Stimulated activated effector memory CD8-positive, alpha-beta T cell treated with anti-CD3 and anti-CD28 coated beads, Interleukin-12 subunit alpha, Interleukin-12 subunit beta, amount 100 ng/mL, for 72 hours (primary cell): ENCODE measurements around the gene GCNT4.

ENCODE experiments used
- ATAC-seq: fragments of 150-1000 bp; cut with Tn5 transposase; 2 replicates; pipeline ENCODE4 v1.10.0; 2021
- DNase-seq, 2 donors: peaks; one replicate each; pipeline ENCODE4 v3.0.0; 2021 to 2022; ENCODE audit warnings: low spot score in 2 of 2
- H3K27ac Mint-ChIP-seq: one replicate; pipeline ENCODE4 v1.8.0; 2022; ENCODE audit warnings: mild to moderate bottlenecking, mixed read lengths
- H3K36me3 Mint-ChIP-seq: one replicate; pipeline ENCODE4 v1.8.0; 2022; ENCODE audit warnings: mild to moderate bottlenecking, mixed read lengths
- H3K4me1 Mint-ChIP-seq: one replicate; pipeline ENCODE4 v1.8.0; 2022; ENCODE audit warnings: mixed read lengths
- H3K4me3 Mint-ChIP-seq: one replicate; pipeline ENCODE4 v1.8.0; 2022; ENCODE audit warnings: mild to moderate bottlenecking, mixed read lengths
- H3K9me3 Mint-ChIP-seq: one replicate; pipeline ENCODE4 v1.8.0; 2022; ENCODE audit warnings: mixed read lengths

Gene GCNT4

GRCh38 chr5:75009556-75010345 lies 42.6 kb downstream of the GCNT4 start:
- no peak overlapping the region for H3K4me3 Mint-ChIP-seq
- H3K36me3 Mint-ChIP-seq, result no peaks in the 10 kb centered on the region
- DNase-seq, result no peak
- H3K27ac Mint-ChIP-seq, result no peak overlapping the region
- ATAC-seq, result no peak
- H3K9me3 Mint-ChIP-seq, result peaks cover 5% of the 10 kb centered on the region
- peaks cover 9% of the 10 kb centered on the region for H3K4me1 Mint-ChIP-seq

- ATAC-seq (no peak), DNase-seq (no peak)
- H3K9me3 Mint-ChIP-seq, result peaks cover 9% of the 10 kb centered on the region
- no peak overlapping the region for H3K27ac Mint-ChIP-seq
- H3K4me3 Mint-ChIP-seq, result no peak overlapping the region
- peaks cover 9% of the 10 kb centered on the region for H3K4me1 Mint-ChIP-seq
- no peaks in the 10 kb centered on the region for H3K36me3 Mint-ChIP-seq
These were observed 45.2 kb downstream of the GCNT4 start for GRCh38 chr5:75006865-75007822.

GRCh38 chr5:75005561-75005960 lies 46.8 kb downstream of the GCNT4 start:
- Mint-ChIP-seq H3K4me3 (no peak overlapping the region), H3K36me3 (no peaks in the 10 kb centered on the region), H3K27ac (no peak overlapping the region), H3K9me3 (peaks cover 9% of the 10 kb centered on the region), H3K4me1 (peaks cover 9% of the 10 kb centered on the region)
- ATAC-seq (no peak), DNase-seq (no peak)
